Measurements from ENCODE around the gene CLCNKA. TPM values are rescaled to one million over a fixed set of nuclear protein-coding genes. Genes with fewer than 3 reads are reported as not detected.
"Not testable (repeated sequence)": the region's sequence is repeated elsewhere in the genome, so short reads cannot be mapped to it uniquely, and the experiment has no call there.

The CLCNKA gene
- total RNA-seq, 1 donor from 2014 or later = 0.65 TPM

DNA sequence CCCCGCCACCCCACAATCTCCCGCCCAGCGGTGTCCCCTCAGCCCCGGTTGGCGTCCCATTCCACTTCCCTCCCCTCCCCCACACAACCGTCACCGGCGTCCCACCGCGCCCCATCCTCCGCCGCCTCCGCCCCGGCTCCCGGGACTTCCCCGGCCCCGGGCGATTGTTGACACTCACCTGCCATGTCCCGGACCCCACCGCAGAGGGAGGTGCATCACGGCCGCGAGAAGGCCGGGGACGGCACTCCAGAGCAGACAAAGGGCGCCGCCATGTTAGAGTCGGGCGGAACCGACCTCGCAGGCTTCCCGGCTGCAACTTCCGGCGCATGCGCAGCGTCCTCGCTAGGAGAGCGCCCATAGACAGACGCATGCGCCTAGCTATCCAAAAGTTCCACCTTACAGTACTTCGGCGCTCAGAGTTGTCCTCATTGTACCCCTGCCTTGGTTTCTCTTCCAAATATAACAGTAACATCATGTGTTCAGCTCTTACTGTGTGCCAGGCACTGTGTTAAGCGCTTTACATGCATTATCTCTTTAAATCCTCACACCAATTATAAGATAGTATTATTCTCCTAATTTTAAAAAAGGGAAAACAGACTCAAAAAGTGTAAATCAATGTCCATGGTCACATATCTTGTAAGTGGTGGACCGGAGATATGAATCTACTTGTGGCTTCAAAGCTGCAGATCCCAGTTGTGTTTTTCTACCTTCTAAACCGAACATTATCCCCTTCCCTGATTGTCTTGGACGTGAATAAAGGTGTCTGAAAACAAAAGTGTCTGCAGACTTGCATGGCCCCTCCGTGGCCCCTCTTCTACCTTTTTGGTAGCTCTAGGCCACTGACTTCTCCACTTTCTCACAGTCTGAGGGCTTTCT, 45.8 kb upstream of the CLCNKA start, which contains the start of gene ZBTB17:
TSS of gene ZBTB17 (minus strand) at position 297 of the 876 bp plus-strand sequence. CDS start 27,606 bp downstream, outside the sequence.
- TF ChIP-seq, protein P1, sequence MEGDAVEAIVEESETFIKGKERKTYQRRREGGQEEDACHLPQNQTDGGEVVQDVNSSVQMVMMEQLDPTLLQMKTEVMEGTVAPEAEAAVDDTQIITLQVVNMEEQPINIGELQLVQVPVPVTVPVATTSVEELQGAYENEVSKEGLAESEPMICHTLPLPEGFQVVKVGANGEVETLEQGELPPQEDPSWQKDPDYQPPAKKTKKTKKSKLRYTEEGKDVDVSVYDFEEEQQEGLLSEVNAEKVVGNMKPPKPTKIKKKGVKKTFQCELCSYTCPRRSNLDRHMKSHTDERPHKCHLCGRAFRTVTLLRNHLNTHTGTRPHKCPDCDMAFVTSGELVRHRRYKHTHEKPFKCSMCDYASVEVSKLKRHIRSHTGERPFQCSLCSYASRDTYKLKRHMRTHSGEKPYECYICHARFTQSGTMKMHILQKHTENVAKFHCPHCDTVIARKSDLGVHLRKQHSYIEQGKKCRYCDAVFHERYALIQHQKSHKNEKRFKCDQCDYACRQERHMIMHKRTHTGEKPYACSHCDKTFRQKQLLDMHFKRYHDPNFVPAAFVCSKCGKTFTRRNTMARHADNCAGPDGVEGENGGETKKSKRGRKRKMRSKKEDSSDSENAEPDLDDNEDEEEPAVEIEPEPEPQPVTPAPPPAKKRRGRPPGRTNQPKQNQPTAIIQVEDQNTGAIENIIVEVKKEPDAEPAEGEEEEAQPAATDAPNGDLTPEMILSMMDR (IDR thresholded peaks at IDR 0.05) = no peak
- Histone ChIP-seq H3K27ac (peak within 1 kb of the TSS; percentile 79), H3K4me3 (peak within 1 kb of the TSS; percentile 86), H3K4me1 (peaks cover 23% of the 10 kb centered on the region), H3K9me3 (no peaks in the 10 kb centered on the region), H3K27me3 (ENCODE audit: low read depth) (no peaks in the 10 kb centered on the region), H3K36me3 (peaks cover 18% of the 10 kb centered on the region)
- ATAC-seq (peak; percentile 98 to 99), DNase-seq (peak; percentile 96)
- intact Hi-C loops (cut with DNase I) = no loop called here

DNA sequence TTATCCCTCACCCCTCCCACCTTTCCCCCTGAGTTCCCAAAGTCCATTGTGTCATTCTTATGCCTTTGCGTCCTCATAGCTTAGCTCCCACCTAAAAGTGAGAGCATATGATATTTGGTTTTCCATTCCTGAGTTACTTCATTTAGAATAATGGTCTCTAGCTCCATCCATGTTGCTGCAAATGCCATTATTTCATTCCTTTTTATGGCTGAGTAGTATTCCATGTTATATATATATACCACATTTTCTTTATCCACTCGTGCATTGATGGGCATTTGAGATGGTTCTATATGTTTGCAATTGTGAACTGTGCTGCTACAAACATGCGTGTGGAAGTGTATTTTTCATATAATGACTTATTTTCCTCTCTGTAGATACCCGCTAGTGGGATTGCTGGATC, 43.9 kb upstream of the CLCNKA start:
- H3K4me3 ChIP-seq; H3K27me3 ChIP-seq (ENCODE audit: low read depth); H3K27ac ChIP-seq; H3K9me3 ChIP-seq; H3K36me3 ChIP-seq; intact Hi-C loops (cut with DNase I); ATAC-seq; DNase-seq: not testable (repeated sequence)
- peaks cover 23% of the 10 kb centered on the region for H3K4me1 ChIP-seq

DNA sequence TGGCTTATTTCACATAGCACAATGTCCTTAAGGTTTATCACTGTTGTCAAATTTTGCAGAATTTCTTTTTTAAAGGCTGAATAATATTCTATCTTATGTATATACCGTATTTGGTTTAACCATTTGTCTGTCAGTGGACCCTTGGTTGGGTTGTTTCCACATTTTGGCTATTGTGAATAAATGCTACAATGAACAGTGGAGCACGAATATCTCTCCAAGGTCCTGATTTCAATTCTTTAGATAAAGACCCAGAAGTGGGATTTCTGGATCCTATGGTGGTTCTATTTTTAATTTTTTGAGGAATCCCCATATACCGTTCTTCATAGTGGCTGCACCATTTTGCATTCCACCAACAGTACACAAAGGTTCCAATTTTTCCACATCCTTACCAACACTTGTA, 40.2 kb upstream of the CLCNKA start:
- Histone ChIP-seq H3K9me3 (no peaks in the 10 kb centered on the region), H3K27ac (no peak overlapping the region), H3K4me1 (no peaks in the 10 kb centered on the region), H3K27me3 (ENCODE audit: low read depth) (no peaks in the 10 kb centered on the region), H3K36me3 (no peaks in the 10 kb centered on the region), H3K4me3 (no peak overlapping the region)
- DNase-seq = no peak
- intact Hi-C loops (cut with DNase I) = no loop called here
- ATAC-seq = no peak
- TF ChIP-seq, protein P1 (IDR thresholded peaks at IDR 0.05) = no peak

GRCh38 chr1:15983275-15983674, 38.6 kb upstream of the CLCNKA start:
- Histone ChIP-seq H3K27ac (no peak overlapping the region), H3K4me3 (no peak overlapping the region), H3K36me3 (no peaks in the 10 kb centered on the region), H3K9me3 (no peaks in the 10 kb centered on the region), H3K27me3 (ENCODE audit: low read depth) (no peaks in the 10 kb centered on the region), H3K4me1 (no peaks in the 10 kb centered on the region)
- intact Hi-C loops (cut with DNase I) = no loop called here
- ATAC-seq (no peak), DNase-seq (no peak)
- TF ChIP-seq, protein P1 (IDR thresholded peaks at IDR 0.05) = no peak

DNA sequence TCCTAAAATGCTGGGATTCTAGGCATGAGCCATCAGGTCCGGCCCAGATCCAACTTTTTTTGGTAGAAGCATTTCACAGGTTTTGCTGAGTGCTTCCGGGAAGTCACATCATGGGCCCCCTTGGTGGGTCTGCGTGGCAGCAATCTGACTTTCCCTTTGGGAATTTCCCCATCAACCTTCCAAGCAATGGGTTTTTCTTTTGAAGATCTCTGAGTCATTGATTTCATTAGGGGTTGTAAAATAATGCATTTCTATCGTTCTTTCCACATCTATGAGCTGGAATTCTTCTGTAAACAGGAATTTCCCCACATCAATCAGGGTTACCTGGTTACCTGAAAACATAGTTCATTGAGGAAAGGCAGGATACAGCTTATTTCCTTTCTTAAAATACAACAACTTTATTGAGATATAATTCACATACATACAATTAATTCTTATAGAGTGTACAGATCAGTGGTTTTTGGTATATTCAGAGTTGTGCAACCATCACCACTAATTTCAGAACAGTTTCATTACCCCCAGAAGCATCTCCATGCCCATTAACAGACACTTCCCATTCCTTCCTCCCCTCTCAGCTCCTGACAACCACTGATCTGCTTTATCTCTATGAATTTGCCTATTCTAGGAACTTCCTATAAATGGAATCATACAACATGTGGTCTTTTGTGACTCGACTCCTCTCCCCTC, 36.1 kb upstream of the CLCNKA start:
- no peaks in the 10 kb centered on the region for H3K4me1 ChIP-seq
- H3K4me3 ChIP-seq = no peak overlapping the region
- TF ChIP-seq, protein P1 (IDR thresholded peaks at IDR 0.05) = no peak
- no peaks in the 10 kb centered on the region for H3K9me3 ChIP-seq
- H3K27me3 ChIP-seq (ENCODE audit: low read depth) = no peaks in the 10 kb centered on the region
- no peak overlapping the region for H3K27ac ChIP-seq
- intact Hi-C loops (cut with DNase I) = no loop called here
- no peak for DNase-seq
- H3K36me3 ChIP-seq = no peaks in the 10 kb centered on the region
- no peak for ATAC-seq
